WTC11 (cell line): ENCODE data around the gene PTPRK. TPM values are rescaled to one million over a fixed set of nuclear protein-coding genes. Genes with fewer than 3 reads are reported as not detected.

Experiments
- ATAC-seq: fragments of 200-7000 bp; cut with Tn5 transposase; 2 replicates; pipeline ENCODE4 v1.10.0; 2021; ENCODE audit warnings: mild to moderate bottlenecking, moderate library complexity
- CTCF ChIA-PET: fragments of 300-600 bp; sonication (Branson Sonifier 250); formaldehyde crosslinking; loops from one replicate; lab custom pipeline; 2021; ENCODE audit warnings: antibody characterized with exemption; lab: Charles Lee
- POLR2A ChIA-PET: fragments of 350-600 bp; sonication (Branson Sonifier 250); formaldehyde crosslinking; loops from one replicate; lab custom pipeline; 2021; ENCODE audit warnings: antibody characterized with exemption; lab: Charles Lee
- DNase-seq: peaks from one replicate; pipeline ENCODE4 v3.0.0; 2021; ENCODE audit warnings: low spot score
- H3K27ac Mint-ChIP-seq: 2 replicates; pipeline ENCODE4 v1.8.0; 2021; ENCODE audit warnings: mixed read lengths
- H3K27me3 Mint-ChIP-seq: 2 replicates; pipeline ENCODE4 v1.8.0; 2021; ENCODE audit warnings: low read depth, mild to moderate bottlenecking, moderate library complexity, mixed read lengths
- H3K36me3 Mint-ChIP-seq: 2 replicates; pipeline ENCODE4 v1.8.0; 2021; ENCODE audit warnings: mixed read lengths
- H3K4me1 Mint-ChIP-seq: 2 replicates; pipeline ENCODE4 v1.8.0; 2022; ENCODE audit warnings: mixed read lengths
- H3K4me3 Mint-ChIP-seq: 2 replicates; pipeline ENCODE4 v1.8.0; 2021; ENCODE audit warnings: mild to moderate bottlenecking, moderate library complexity, mixed read lengths
- H3K9me3 Mint-ChIP-seq: 2 replicates; pipeline ENCODE4 v1.8.0; 2021; ENCODE audit warnings: mixed read lengths
- CDX4 ChIP-seq: fragments of 250-450 bp; sonication (Bioruptor Pico); IDR thresholded peaks from 2 replicates; pipeline ENCODE4 v1.9.0; 2021; ENCODE audit warnings: moderate library complexity, mild to moderate bottlenecking, inconsistent platforms, borderline replicate concordance
- CREM ChIP-seq: sonication (generic); formaldehyde crosslinking; IDR thresholded peaks from 2 replicates; pipeline ENCODE4 v1.8.1; 2022; ENCODE audit warnings: mild to moderate bottlenecking, missing genetic modification reagents, moderate library complexity
- EMX1 ChIP-seq: fragments of 250-450 bp; sonication (Bioruptor Pico); IDR thresholded peaks from 2 replicates; pipeline ENCODE4 v1.8.0; 2021; ENCODE audit warnings: mild to moderate bottlenecking
- ERG ChIP-seq: fragments of 250-450 bp; sonication (Bioruptor Pico); IDR thresholded peaks from 2 replicates; pipeline ENCODE4 v1.8.0; 2021; ENCODE audit warnings: mild to moderate bottlenecking
- ETV6 ChIP-seq: sonication (generic); formaldehyde crosslinking; IDR thresholded peaks from 2 replicates; pipeline ENCODE4 v1.8.1; 2022; ENCODE audit warnings: mild to moderate bottlenecking, missing genetic modification reagents
- GRHL2 ChIP-seq: fragments of 250-450 bp; sonication (Bioruptor Pico); IDR thresholded peaks from 2 replicates; pipeline ENCODE4 v1.8.0; 2022; ENCODE audit warnings: mild to moderate bottlenecking, moderate library complexity; ENCODE audit not compliant: insufficient replicate concordance, severe bottlenecking
- HMGXB4 ChIP-seq: sonication (generic); formaldehyde crosslinking; IDR thresholded peaks from 2 replicates; pipeline ENCODE4 v1.8.1; 2023; ENCODE audit warnings: mild to moderate bottlenecking, moderate library complexity, missing genetic modification reagents
- KAT7 ChIP-seq: sonication (generic); formaldehyde crosslinking; IDR thresholded peaks from 2 replicates; pipeline ENCODE4 v1.8.1; 2023; ENCODE audit warnings: missing genetic modification reagents, mild to moderate bottlenecking, borderline replicate concordance
- MLX ChIP-seq: sonication (generic); formaldehyde crosslinking; IDR thresholded peaks from 2 replicates; pipeline ENCODE4 v1.8.1; 2023; ENCODE audit warnings: mild to moderate bottlenecking, missing genetic modification reagents, moderate library complexity
- MXD4 ChIP-seq: fragments of 250-450 bp; sonication (Bioruptor Pico); IDR thresholded peaks from 2 replicates; pipeline ENCODE4 v1.8.0; 2021; ENCODE audit warnings: mild to moderate bottlenecking, moderate library complexity, borderline replicate concordance
- MYBL2 ChIP-seq: sonication (generic); formaldehyde crosslinking; IDR thresholded peaks from 2 replicates; pipeline ENCODE4 v1.8.1; 2023; ENCODE audit warnings: mild to moderate bottlenecking, moderate library complexity, missing genetic modification reagents
- NFATC4 ChIP-seq: fragments of 250-450 bp; sonication (Bioruptor Pico); IDR thresholded peaks from 2 replicates; pipeline ENCODE4 v1.9.0; 2021; ENCODE audit warnings: mild to moderate bottlenecking
- NR3C1 ChIP-seq: sonication (generic); formaldehyde crosslinking; conservative IDR thresholded peaks from 2 replicates; pipeline ENCODE4 v1.8.1; 2023; ENCODE audit warnings: low read depth, mild to moderate bottlenecking, missing genetic modification reagents
- OVOL2 ChIP-seq: fragments of 250-450 bp; sonication (Bioruptor Pico); IDR thresholded peaks from 2 replicates; pipeline ENCODE4 v1.9.0; 2021; ENCODE audit warnings: mild to moderate bottlenecking, borderline replicate concordance
- PRRX2 ChIP-seq: fragments of 250-450 bp; sonication (Bioruptor Pico); IDR thresholded peaks from 2 replicates; pipeline ENCODE4 v1.8.0; 2021; ENCODE audit warnings: mild to moderate bottlenecking
- RORB ChIP-seq: fragments of 250-450 bp; sonication (Bioruptor Pico); IDR thresholded peaks from 2 replicates; pipeline ENCODE4 v1.9.0; 2021; ENCODE audit warnings: mild to moderate bottlenecking
- SMAD4 ChIP-seq: sonication (generic); formaldehyde crosslinking; IDR thresholded peaks from 2 replicates; pipeline ENCODE4 v1.8.0; 2022; ENCODE audit warnings: mild to moderate bottlenecking, missing genetic modification reagents
- SP1 ChIP-seq: sonication (generic); formaldehyde crosslinking; conservative IDR thresholded peaks from 2 replicates; pipeline ENCODE4 v1.8.1; 2022; ENCODE audit warnings: missing genetic modification reagents
- TEAD1 ChIP-seq: sonication (generic); formaldehyde crosslinking; IDR thresholded peaks from 2 replicates; pipeline ENCODE4 v1.8.0; 2022; ENCODE audit warnings: mild to moderate bottlenecking, missing genetic modification reagents
- TP53 ChIP-seq: sonication (generic); formaldehyde crosslinking; IDR thresholded peaks from 2 replicates; pipeline ENCODE4 v1.8.1; 2023; ENCODE audit warnings: mild to moderate bottlenecking, missing genetic modification reagents
- ZBTB43 ChIP-seq: sonication (generic); formaldehyde crosslinking; IDR thresholded peaks from 2 replicates; pipeline ENCODE4 v1.8.1; 2023; ENCODE audit warnings: mild to moderate bottlenecking, missing genetic modification reagents
- ZMAT4 ChIP-seq: fragments of 250-450 bp; sonication (Bioruptor Pico); IDR thresholded peaks from 2 replicates; pipeline ENCODE4 v1.9.0; 2021; ENCODE audit warnings: mild to moderate bottlenecking
- ZNF138 ChIP-seq: sonication (generic); formaldehyde crosslinking; conservative IDR thresholded peaks from 2 replicates; pipeline ENCODE4 v1.8.1; 2022; ENCODE audit warnings: mild to moderate bottlenecking, moderate library complexity, missing genetic modification reagents
- ZNF425 ChIP-seq: fragments of 250-450 bp; sonication (Bioruptor Pico); conservative IDR thresholded peaks from 2 replicates; pipeline ENCODE4 v1.9.0; 2021; ENCODE audit warnings: mild to moderate bottlenecking
- ZSCAN18 ChIP-seq: fragments of 250-450 bp; sonication (Bioruptor Pico); IDR thresholded peaks from 2 replicates; pipeline ENCODE4 v2.1.2; 2022; ENCODE audit warnings: mild to moderate bottlenecking, moderate library complexity
- total RNA-seq: library from RNA; stranded (reverse); gene quantifications from 3 replicates; pipeline ENCODE4 v1.2.3, GENCODE V29; 2021

Gene PTPRK
- total RNA-seq, 1 experiment from 2014 or later = 44.8 TPM

- TF ChIP-seq PRRX2 (CRISPR knock-in tag) = no peak
Observed at GRCh38 chr6:128138694-128139093, 381.7 kb downstream of the PTPRK start (continued).

- Mint-ChIP-seq H3K4me3 (no peak overlapping the region), H3K9me3 (no peaks in the 10 kb centered on the region), H3K4me1 (peaks cover 2% of the 10 kb centered on the region; the same call in 1 of the 2 replicates), H3K27ac (no peak overlapping the region), H3K27me3 (no peaks in the 10 kb centered on the region), H3K36me3 (no peaks in the 10 kb centered on the region)
- no peak; the same call in 1 of the 2 replicates for ATAC-seq
- ChIA-PET CTCF (no interaction called here), POLR2A (no interaction called here)
- no peak for TF ChIP-seq MXD4 (CRISPR knock-in tag)
- TF ChIP-seq GRHL2 (CRISPR knock-in tag) = no peak
- TF ChIP-seq CDX4 = no peak
- no peak for TF ChIP-seq SMAD4
- TF ChIP-seq ETV6 (CRISPR knock-in tag) = no peak
- TF ChIP-seq MLX (CRISPR knock-in tag) = no peak
- no peak for DNase-seq
Observed at GRCh38 chr6:128135325-128135724, 385.1 kb downstream of the PTPRK start.

- POLR2A ChIA-PET = no interaction called here
- H3K27me3 Mint-ChIP-seq = no peaks in the 10 kb centered on the region
- CTCF ChIA-PET = no interaction called here
- no peaks in the 10 kb centered on the region for H3K9me3 Mint-ChIP-seq
- DNase-seq (no peak), ATAC-seq (no peak)
- no peak overlapping the region for H3K27ac Mint-ChIP-seq
- H3K36me3 Mint-ChIP-seq = no peaks in the 10 kb centered on the region
- no peaks in the 10 kb centered on the region for H3K4me1 Mint-ChIP-seq
- TF ChIP-seq ERG (CRISPR knock-in tag) (no peak), TEAD1 (CRISPR knock-in tag) (no peak), SP1 (CRISPR knock-in tag) (no peak), ZSCAN18 (CRISPR knock-in tag) (no peak), OVOL2 (no peak), NFATC4 (CRISPR knock-in tag) (no peak), ZNF138 (CRISPR knock-in tag) (no peak), HMGXB4 (CRISPR knock-in tag) (no peak), ZBTB43 (CRISPR knock-in tag) (no peak), RORB (CRISPR knock-in tag) (no peak), CREM (no peak), ZNF425 (CRISPR knock-in tag) (no peak), TP53 (CRISPR knock-in tag) (no peak), NR3C1 (CRISPR knock-in tag) (no peak), KAT7 (no peak), ZMAT4 (CRISPR knock-in tag) (no peak), MYBL2 (no peak), EMX1 (CRISPR knock-in tag) (no peak)
- H3K4me3 Mint-ChIP-seq = no peak overlapping the region
Observed at GRCh38 chr6:128131566-128131965, 388.8 kb downstream of the PTPRK start.
